HG03196 (cell line): ENCODE data around the gene TELO2.

Experiments
- ATAC-seq: cut with Tn5 transposase; IDR thresholded peaks from one replicate; pipeline ENCODE4 v1.9.1; 2021; ENCODE audit not compliant: unreplicated experiment

The TELO2 gene

GRCh38 chr16:1512774-1513173 is 19.6 kb downstream of the TELO2 start:
- ATAC-seq, result no peak

- ATAC-seq, result no peak
Measured at GRCh38 chr16:1514507-1514906, 21.3 kb downstream of the TELO2 start.

DNA sequence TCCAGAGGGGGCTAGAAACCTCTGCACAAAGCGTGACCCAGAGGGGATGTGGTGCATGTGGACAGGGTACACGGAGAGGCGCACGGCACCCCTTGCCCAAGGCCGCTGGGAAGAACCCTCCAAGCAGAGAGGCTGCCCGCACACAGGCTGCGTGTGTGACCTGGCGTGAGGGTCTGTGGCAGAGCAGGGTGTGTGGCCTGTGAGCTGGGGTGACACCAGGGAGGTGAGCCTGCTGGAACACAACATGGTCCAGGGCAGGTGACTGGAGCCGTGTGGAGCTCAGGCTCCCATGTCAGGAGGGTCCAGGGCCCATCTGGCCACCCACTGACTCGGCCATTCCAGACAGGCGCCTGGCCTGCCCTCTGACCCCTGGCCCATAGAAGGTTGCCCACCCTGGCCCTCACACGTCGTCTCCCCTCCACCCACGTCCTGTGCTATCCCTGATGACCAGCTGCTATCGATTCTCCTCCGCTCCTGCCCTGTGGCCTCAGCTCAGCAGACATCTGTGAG is 25.5 kb downstream of the TELO2 start:
- ATAC-seq, result no peak

DNA sequence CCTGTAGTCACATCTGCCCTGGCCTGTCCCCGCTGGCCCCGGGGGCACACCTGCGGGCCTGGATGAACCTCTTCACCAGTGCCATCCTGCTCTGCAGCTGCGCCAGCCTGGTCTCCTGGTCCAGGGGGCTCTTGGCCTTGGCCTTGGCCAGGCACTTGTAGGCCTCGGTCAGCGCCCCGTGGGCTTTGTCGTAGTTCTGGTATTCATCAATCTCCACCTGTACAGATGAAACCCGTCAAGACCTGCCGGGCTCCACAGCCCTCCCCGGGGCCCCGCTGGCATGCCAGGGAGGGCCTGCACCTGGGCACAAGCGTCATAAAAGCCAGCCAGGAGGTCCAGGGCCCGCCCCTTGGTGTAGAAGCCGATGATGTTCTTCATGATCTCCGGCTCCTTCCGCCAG is 26.7 kb downstream of the TELO2 start:
- ATAC-seq, result no peak

- ATAC-seq, result no peak
Measured at GRCh38 chr16:1520461-1520860, 27.3 kb downstream of the TELO2 start.

DNA sequence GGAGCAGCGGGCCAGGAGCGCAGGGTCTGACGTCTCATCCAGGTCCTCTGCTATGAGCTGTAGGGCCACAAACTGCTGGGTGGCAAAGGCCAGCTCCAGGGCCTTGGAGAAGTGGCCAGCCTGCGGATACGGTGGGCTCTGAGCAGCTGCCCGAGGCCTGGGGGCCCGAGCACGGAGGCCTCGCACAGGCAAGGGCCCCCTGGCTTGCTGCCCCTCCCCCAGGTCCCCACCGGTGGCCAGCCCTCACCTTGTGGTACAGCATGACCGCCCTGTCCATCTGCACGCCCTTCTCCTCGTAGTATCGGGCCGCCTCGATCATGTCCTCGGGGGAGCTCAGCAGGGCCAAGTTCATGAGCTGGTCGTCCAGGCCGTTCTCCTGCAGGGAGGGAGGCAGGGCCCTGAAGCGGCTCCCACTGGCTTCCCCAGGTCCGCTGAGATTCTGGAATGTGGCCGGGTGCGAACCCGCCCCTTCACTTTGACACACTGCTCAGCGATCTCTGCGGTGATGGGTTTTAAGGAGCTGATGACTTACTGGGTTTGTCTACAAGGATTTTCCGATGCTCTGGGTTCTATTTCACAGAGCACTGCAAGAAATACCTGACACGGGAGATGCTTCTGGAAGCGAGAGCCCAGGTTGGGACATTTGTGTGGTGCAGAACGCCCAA is 30.6 kb downstream of the TELO2 start:
- no peak for ATAC-seq

GRCh38 chr16:1524366-1524765 is 31.2 kb downstream of the TELO2 start:
- ATAC-seq, result no peak

DNA sequence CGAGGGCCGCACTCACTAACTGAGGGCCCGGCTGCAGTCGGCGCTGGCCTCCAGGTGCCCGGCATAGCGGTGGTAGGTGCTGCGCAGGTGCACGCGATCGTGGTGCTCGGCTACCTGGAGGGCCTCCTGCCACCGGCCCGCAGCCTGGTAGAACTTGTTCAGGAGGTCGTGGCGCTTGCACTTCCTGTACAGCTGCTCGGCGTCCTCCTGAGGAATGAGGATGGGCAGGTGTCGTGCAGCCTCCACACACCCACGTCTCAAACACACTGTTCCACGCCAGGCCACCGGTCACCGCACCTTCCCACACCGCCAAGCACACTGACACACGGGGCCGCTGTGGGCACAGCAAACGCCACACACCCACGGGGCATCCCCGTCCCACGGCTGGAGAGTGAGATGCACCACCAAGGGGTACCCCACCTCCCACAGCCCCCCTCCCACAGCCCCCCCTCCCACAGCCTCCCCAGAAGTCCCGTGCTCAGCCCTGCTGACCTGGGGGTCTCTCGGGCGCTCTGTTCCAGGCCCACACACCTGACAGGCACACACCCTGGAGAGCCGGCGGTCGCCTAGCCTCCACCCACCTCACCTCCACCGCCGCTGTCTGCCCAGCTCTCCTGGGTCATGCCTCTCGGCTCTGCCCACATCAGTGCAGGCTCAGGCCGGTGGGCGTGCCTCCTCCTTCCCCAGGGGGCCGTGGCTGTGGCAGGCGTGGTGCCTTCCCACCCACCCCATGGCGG is 32.9 kb downstream of the TELO2 start:
- no peak for ATAC-seq

- no peak for ATAC-seq
Measured at GRCh38 chr16:1526608-1527555, 33.7 kb downstream of the TELO2 start.

GRCh38 chr16:1527836-1528811 is 35.0 kb downstream of the TELO2 start:
- ATAC-seq, result no peak

DNA sequence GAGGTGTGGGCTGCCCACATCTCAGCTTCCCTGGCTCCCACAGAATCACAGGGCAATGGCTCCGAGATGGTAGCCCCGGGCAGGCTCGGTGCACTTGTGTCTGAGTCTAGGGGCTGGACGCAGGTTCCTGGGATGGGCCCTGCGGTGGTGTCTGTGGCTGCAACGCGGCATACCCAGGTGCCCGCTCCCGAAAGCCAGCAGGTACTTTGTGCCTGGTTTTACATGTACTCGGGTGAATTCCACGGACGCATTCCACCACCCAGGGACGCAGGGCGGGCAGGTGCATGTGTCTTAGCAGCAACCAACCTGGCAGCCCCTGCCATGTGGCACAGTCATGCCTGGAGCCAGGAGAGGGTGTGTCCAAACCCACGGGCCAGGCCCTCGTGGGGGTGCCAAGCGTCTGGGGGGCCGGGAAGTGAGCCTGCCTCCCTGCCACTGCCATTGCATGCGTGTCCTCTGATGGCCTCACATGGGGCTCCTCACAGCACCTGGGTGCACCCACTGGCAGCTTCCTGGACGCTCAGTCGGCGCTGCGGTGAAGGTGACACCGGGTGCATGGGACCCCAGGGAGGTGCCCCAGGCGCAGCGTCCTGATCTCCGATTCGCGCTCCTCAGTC is 35.9 kb downstream of the TELO2 start:
- ATAC-seq, result no peak

DNA sequence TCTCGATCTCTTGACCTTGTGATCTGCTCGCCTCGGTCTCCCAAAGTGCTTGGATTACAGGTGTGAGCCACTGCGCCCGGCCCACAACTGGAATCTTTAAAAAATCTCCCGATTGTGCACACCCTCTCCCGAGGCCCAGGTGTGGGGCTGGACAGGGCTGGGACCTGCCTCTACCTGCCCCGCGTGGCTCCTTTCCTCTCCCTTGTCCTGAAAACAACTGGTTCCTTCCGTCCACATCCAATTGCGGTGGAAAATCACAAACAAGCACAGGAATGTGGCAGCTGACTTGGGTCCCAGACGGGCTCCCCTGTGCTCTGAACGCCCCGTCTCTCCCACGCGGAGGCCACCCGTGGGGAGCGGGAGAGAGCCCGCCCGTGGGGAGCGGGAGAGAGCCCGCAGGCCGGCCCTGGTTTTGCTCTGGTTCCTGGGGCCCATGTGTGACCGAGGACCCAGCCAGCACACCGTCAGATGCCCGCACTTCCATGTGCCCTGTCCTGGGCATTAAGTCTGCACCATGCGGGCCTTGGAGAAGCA is 37.3 kb downstream of the TELO2 start:
- ATAC-seq, result no peak

DNA sequence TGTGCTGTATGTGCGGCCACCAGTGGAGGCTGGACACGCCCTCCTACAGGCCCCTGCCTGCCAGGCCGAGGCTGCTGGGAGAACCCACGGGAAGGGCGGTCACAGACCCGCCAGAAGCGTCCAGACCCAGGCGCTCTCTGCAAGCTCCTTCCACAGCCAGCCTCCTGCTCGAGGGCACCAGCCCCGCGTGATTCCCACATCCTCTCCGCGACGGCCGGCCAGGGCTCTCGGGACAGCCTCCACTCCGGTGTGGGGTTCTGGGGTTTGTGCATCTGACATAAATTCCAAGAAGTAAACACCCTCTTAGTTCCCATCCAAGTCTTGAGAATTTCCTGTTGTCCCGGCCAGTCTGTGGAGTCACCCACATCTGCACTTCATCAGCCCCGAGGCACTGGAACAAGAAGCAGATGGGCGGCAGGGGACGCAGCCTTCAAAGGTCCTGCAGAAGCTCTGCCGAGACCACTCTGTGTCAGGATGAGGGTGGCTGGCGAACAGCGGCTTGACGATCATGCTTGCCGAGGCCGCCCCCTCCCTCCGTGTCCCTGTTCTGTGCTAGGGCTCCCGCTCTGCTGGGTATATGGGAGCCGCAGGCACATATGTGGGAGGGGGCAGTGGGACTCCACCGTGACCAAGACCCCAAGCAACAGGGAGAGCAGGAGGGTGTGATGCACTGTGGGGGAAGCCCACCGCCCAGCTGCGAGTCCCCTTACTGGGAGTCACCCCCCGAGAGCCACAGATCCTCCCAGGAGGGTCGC is 37.9 kb downstream of the TELO2 start:
- ATAC-seq, result no peak

- ATAC-seq, result no peak
Measured at GRCh38 chr16:1531638-1531910, 38.4 kb downstream of the TELO2 start.

GRCh38 chr16:1532081-1532760 is 39.1 kb downstream of the TELO2 start:
- no peak for ATAC-seq

DNA sequence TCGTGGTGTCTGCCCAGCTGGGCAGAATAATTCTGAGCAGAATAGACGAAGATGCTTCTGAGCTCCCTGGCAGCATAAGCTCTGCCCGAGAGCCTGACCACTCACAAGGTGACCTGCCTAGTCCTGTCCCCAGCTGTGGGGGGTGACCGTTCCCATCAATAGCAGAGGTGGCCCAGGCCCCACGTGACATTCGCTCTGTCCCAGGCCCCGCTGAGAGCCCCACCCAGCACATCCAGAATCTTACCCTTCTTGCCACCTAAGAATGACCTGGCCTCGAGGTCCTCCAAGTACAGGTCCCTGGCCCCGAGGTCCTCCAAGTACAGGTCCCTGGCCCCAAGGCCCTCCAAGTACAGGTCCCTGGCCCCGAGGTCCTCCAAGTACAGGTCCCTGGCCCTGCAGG is 39.6 kb downstream of the TELO2 start:
- no peak for ATAC-seq

DNA sequence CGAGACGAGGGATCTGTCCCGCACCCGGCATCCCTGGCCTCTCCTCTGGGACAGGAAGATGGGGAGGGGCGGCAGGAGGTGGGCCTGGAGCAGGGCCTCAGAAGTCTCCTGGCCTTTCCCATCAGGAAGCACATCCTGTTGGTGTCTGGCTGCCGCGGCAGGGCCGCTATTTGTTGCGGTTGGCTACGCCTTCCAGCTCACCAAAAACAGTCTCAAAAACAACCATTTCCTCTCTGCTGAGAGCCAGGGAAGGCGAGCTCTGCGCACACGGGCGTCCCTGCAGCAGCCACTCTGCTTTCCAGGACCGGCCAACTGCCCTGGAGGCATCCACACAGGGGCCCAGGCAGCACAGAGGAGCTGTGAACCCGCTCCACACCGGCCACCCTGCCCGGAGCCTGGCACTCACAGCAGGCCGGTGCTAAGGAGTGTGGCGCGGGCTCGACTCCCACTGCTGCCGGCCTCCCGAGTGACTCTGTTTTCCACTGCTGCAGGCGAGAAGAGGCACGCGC is 40.3 kb downstream of the TELO2 start, which contains the start of gene TMEM204:
Gene TMEM204, plus strand, starts transcription at position 224 of the 509 bp plus-strand sequence. CDS start 610 bp downstream, outside the sequence.
- ATAC-seq, result no peak
